ENCODE measurements around the gene RASGEF1C.
"Not testable (repeated sequence)": the region's sequence is repeated elsewhere in the genome, so short reads cannot be mapped to it uniquely, and the experiment has no call there.

The RASGEF1C gene

DNA sequence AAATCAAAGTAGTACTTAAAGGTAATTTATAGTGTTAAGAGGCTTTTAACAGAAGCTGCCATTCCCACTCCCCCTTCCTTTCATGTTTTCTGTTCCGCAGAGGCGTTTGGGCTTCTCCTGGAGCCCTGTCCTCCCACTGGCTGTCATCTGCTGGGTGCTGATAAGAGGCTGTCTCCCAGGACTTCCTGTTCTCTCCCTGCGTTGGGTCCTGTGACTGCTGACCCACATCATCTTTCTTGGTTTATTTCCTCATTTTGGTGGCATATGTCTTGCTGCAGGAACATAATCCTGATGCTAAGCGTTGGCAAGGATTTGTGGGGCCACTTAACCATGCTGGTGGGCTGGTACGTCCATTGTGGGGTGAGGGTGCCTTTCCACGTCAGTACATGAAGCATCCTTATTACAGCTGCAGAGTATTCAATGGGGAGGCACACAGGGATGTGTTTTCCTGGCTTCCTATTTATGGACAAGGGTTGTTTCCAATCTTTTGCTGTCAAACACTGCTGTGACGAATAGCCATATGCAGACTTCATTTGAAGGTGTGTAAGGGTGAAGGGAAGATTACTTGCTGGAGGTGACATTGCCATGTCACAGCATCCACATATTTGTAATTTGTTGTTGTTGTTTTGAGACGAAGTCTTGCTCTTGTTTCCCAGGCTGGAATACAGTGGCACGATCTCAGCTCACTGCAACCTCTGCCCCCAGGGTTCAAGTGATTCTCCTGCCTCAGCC is 115.2 kb downstream of the RASGEF1C start:
- no peak overlapping the region for H3K4me3 Mint-ChIP-seq
- no peak for ATAC-seq (replicated peaks)
- peaks cover 6 to 9% of the 10 kb centered on the region in 2 donors for H3K4me1 Mint-ChIP-seq (ENCODE audit: low read depth in 2 of 2)
- H3K27me3 Mint-ChIP-seq, result peaks cover 15 to 24% of the 10 kb centered on the region in 2 donors
- DNase-seq, result no peak
- H3K27ac Mint-ChIP-seq, result no peak overlapping the region
- H3K36me3 Mint-ChIP-seq (ENCODE audit: insufficient read depth), result peaks cover 6% of the 10 kb centered on the region
- H3K9me3 Mint-ChIP-seq, result no peaks in the 10 kb centered on the region

DNA sequence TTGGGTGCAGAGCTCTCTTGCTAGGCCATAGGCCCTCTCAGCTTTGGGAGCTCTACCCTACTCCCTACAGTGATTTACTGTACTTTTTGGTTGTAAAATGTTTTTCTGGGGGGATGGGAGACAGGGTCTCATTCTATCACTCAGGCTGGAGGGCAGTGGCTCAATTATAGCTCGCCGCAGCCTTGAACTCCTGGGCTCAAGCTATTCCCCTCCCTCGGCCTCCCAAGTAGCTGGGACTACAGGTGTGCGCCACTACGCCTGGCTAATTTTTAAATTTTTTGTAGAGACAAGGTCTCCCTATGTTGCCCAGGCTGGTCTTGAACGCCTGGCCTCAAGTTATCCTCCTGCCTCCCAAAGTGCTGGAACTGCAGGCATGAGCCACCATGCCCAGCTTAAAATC is 115.8 kb downstream of the RASGEF1C start:
- DNase-seq, result no peak
- Mint-ChIP-seq H3K9me3 (no peaks in the 10 kb centered on the region), H3K27me3 (peaks cover 15 to 22% of the 10 kb centered on the region in 2 donors), H3K27ac (no peak overlapping the region), H3K36me3 (ENCODE audit: insufficient read depth) (peaks cover 6% of the 10 kb centered on the region), H3K4me1 (ENCODE audit: low read depth in 2 of 2) (peaks cover 6 to 9% of the 10 kb centered on the region in 2 donors), H3K4me3 (peak overlapping the region; percentile 27)
- ATAC-seq (replicated peaks), result no peak

DNA sequence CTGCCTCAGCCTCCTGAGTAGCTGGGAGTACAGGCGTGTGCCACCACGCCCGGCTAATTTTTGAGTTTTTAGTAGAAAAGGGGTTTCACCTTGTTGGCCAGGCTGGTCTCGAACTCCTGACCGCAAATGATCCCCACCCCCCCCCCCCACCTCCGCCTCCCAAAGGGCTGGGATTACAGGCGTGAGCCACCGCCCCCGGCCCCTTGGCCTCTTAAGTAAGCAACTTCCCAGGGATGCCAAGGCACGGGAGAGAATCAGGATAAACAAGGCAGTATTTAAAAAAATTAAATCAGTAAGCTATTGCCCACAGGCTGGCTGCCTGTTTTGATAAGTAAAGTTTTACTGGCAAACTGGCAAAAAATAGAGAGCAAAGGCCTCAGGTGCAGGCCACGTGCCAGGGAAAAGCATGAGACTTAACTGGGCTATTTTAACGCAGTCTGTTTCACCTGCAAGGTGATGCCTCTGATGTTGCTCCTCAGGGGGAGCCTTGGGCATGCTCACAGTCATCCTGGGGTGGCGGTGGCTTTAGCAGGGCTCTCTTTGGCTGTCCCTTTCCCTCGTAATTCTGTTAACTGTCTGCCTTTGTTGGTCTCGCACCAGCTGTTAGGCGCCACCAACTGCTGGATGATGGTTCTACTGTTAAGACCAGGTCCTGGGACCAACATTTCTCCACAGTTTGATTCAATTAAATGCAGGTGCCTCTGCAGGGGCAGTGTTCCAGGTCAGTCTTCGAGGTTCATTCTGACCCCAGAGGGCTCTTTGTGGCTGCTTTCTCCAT is 118.1 kb downstream of the RASGEF1C start:
- Mint-ChIP-seq H3K36me3 (ENCODE audit: insufficient read depth) (peaks cover 6% of the 10 kb centered on the region), H3K27me3 (peaks cover 7 to 9% of the 10 kb centered on the region in 2 donors), H3K9me3 (no peaks in the 10 kb centered on the region), H3K4me1 (ENCODE audit: low read depth in 2 of 2) (peaks cover 6 to 12% of the 10 kb centered on the region in 2 donors), H3K4me3 (peak overlapping the region; percentile 87 to 90), H3K27ac (peak overlapping the region; percentile 65 to 82)
- DNase-seq, result no peak
- ATAC-seq (replicated peaks), result no peak

DNA sequence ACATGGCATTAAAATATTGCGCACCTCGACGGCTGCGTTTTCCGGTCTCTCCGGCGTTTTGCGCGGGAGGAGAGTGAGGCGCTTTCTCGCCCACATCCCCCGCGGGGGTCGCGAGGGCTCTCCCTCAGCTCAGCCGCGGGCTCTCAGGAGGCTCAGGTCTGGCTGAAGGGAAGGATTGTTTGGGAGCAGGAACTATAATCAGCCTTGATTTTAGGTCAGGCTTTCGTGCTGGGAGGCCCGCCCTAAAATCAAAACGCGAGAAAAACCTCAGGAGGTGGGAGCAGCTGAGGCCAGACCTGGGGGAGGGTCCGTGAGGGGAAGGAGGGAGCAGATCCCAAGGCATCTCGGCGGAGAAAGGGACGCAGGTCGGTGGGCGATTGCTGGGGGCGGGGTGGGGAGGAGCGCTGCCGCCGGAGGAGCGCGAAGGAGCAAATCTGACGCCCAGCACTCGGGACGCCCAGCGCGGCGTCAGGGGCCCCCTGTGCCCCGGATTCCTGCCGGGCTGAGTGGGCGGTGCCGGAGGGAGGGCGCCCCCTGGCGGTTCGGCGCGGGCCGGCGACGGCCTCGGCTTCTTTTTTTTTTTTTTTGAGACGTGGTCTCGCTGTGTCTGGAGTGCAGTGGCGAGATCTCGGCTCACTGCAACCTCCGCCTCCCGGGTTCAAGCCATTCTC is 118.8 kb downstream of the RASGEF1C start:
- H3K9me3 Mint-ChIP-seq, result no peaks in the 10 kb centered on the region
- peaks cover 6% of the 10 kb centered on the region for H3K36me3 Mint-ChIP-seq (ENCODE audit: insufficient read depth)
- peak overlapping the region; percentile 87 to 90 for H3K4me3 Mint-ChIP-seq
- DNase-seq, result peak; percentile 79 to 85 (median 81)
- peaks cover 11 to 15% of the 10 kb centered on the region in 2 donors for H3K4me1 Mint-ChIP-seq (ENCODE audit: low read depth in 2 of 2)
- ATAC-seq (replicated peaks), result peak; percentile 95
- peaks cover 3 to 4% of the 10 kb centered on the region in 2 donors for H3K27me3 Mint-ChIP-seq
- H3K27ac Mint-ChIP-seq, result peak overlapping the region; percentile 38 to 82

DNA sequence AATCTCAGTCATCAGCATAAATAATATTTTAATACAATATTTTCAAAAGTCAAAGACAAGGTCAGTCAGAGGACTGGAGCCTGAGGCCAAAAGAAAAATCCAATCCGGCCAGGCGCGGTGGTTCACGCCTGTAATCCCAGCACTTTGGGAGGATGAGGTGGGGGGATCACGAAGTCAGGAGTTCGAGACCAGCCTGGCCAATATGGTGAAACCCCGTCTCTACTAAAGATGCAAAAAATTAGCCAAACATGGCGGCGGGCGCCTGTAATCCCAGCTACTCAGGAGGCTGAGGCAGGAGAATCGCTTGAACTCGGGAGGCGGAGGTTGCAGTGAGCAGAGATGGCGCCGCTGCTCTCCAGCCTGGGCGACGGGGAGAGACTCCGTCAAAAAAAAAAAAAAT is 119.4 kb downstream of the RASGEF1C start:
- not testable (repeated sequence) for H3K36me3 Mint-ChIP-seq (ENCODE audit: insufficient read depth); H3K9me3 Mint-ChIP-seq; ATAC-seq (replicated peaks); DNase-seq; H3K27me3 Mint-ChIP-seq; H3K27ac Mint-ChIP-seq
- Mint-ChIP-seq H3K4me1 (ENCODE audit: low read depth in 2 of 2) (peaks cover 11 to 14% of the 10 kb centered on the region in 2 donors), H3K4me3 (peak overlapping the region; percentile 87 to 90)

DNA sequence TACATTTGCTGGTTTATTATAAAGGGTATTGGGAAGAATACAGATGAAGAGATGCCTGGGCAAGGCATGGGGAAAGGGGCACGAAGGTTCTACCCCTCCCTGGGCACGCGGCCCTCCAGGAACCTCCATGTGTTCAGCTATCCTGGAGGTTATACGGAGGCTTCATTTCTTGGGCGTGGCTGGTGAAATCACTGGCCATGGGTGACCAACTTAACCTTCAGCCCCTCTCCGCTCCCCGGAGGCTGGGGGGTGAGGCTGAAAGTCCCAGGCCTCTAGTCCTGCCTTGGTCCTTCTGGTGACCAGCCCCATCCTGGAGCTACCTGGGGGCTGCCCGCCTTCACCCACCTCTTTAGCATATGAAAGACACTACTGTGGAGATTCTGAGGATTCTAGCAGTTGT is 120.5 kb downstream of the RASGEF1C start:
- Mint-ChIP-seq H3K36me3 (ENCODE audit: insufficient read depth) (peaks cover 6% of the 10 kb centered on the region), H3K4me1 (ENCODE audit: low read depth in 2 of 2) (peaks cover 11 to 14% of the 10 kb centered on the region in 2 donors), H3K27me3 (peaks cover 0 to 15% of the 10 kb centered on the region in 2 donors), H3K27ac (no peak overlapping the region), H3K4me3 (peak overlapping the region in 1 of 2 donors; percentile 29), H3K9me3 (no peaks in the 10 kb centered on the region)
- no peak for DNase-seq
- ATAC-seq (replicated peaks), result no peak

DNA sequence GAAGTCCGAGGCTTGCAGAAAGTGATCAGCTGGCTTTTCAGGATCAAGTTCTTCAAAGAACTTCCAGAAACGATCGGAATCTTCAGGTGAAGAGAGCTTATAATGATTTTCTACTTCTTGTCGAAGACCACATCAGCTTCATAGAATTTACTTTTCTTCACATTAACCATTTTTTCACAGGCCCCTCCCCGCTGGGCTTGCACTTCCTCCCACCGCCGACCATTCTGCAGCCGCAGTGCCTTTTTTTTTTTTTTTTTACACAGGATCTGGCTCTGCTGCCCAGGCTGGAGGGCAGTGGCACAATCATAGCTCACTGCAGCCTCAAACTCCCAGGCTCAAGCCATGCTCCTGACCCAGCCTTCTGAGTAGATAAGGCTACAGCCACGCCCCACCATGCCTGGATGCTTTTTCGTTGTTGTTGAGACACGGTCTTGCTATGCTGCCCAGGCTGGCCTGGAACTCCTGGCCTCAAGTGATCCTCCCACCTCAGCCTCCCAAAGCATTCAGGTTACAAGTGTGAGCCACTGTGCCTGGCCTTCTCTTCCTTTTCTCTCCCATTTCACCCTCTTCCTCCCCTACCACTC is 122.1 kb downstream of the RASGEF1C start:
- ATAC-seq (replicated peaks) (no peak), DNase-seq (no peak)
- peaks cover 3% of the 10 kb centered on the region for H3K36me3 Mint-ChIP-seq (ENCODE audit: insufficient read depth)
- H3K9me3 Mint-ChIP-seq, result no peaks in the 10 kb centered on the region
- H3K4me3 Mint-ChIP-seq, result peak overlapping the region; percentile 20 to 25
- no peak overlapping the region for H3K27ac Mint-ChIP-seq
- H3K27me3 Mint-ChIP-seq, result peaks cover 7 to 32% of the 10 kb centered on the region in 2 donors
- H3K4me1 Mint-ChIP-seq (ENCODE audit: low read depth in 2 of 2), result peaks cover 11 to 12% of the 10 kb centered on the region in 2 donors

DNA sequence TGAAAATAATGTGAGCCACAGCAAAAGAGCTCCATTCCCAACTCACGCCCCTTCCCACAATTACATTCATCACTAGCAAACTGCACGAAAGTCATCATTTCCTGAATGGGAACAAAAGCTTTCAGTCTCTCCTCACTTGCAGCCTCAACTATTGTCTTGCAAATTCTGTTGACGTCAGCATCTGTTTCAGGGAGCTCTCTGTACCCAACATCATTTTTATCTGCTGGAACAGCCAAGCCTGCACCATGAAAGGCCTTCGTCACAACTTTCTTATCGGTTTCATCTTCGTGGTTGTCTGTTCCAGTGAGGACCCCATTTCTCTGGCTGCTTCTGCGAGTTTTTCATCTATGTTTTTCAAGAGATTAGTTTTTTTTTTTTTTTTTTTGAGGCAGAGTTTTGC is 123.2 kb downstream of the RASGEF1C start:
- peaks cover 3% of the 10 kb centered on the region for H3K36me3 Mint-ChIP-seq (ENCODE audit: insufficient read depth)
- H3K27me3 Mint-ChIP-seq, result peaks cover 18 to 42% of the 10 kb centered on the region in 2 donors
- peak overlapping the region in 1 of 2 donors; percentile 1 for H3K4me3 Mint-ChIP-seq
- H3K27ac Mint-ChIP-seq, result no peak overlapping the region
- peak; percentile 31 for ATAC-seq (replicated peaks)
- no peaks in the 10 kb centered on the region for H3K9me3 Mint-ChIP-seq
- peaks cover 8 to 11% of the 10 kb centered on the region in 2 donors for H3K4me1 Mint-ChIP-seq (ENCODE audit: low read depth in 2 of 2)
- DNase-seq, result no peak

DNA sequence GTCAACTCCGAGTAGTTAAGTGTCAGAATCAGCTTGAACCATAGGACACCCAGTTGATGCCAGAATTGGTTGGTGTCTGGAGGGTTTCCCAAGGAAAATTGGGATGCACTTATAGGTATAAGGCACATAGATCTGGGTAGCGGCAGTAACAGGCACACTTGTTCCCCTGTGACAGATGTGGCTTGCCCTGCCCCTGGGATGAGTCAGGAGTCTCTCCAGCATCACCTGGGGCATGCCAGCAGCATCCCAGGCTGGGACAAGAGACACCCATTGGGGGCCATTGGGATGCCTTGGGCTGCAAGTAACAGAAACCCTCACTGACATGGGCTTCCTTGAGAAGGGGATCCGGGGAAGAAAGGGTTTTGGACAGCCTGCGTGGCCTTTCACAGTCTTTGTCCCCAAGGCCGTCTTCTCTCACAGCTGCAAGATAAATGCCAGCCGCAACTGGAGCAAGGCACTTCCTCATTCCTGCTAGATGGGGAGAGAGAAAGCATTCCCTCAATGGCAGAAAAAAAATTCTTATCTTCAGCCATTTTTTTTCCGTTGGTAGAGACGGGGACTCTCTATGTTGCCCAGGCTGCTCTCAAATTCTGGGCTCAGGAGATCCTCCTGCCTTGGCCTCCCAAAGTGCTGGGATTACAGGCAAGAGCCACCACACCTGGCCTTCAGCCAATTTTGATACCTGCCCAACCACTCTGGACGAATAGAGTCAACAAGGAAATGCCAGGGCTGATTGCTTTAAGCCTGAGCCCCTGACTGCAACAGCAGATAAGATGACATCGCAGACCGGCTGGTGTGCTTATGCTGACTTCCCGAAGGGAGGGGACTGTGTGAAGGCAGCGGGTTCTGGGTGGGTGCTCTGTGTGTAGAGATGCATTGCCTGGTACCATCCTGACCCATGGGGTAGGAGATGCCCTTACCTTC is 124.1 kb downstream of the RASGEF1C start:
- H3K27ac Mint-ChIP-seq, result no peak overlapping the region
- H3K27me3 Mint-ChIP-seq, result peaks cover 27 to 52% of the 10 kb centered on the region in 2 donors
- H3K36me3 Mint-ChIP-seq (ENCODE audit: insufficient read depth), result peaks cover under 1% of the 10 kb centered on the region
- DNase-seq (no peak), ATAC-seq (replicated peaks) (no peak)
- peaks cover 6 to 8% of the 10 kb centered on the region in 2 donors for H3K4me1 Mint-ChIP-seq (ENCODE audit: low read depth in 2 of 2)
- no peaks in the 10 kb centered on the region for H3K9me3 Mint-ChIP-seq
- H3K4me3 Mint-ChIP-seq, result no peak overlapping the region

DNA sequence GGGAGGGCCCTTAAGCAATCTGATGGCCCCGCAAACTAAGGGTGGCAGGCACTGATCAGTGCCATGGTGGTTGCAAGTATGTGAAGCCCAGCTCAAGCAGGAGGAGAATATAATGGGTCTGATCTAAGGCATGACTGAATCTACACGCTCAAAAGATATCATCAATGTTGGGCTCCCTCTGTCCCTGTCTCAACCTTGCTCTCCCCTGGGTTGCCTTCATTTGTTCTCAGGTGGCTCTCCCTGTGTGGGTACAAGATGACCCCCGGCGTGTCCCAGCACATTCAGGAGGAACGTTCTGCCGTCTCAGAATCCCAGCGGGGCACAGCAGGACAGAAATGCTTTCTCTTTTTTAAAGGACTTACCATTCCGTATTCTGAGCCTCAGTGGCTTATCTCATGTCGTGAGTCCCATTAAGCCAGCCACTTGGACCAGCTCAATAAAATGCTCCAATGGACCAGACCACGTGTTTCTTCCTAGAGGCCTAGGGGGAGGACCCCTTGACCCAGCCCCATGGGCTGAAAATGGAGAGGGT is 125.4 kb downstream of the RASGEF1C start:
- H3K36me3 Mint-ChIP-seq (ENCODE audit: insufficient read depth), result no peaks in the 10 kb centered on the region
- no peak overlapping the region for H3K27ac Mint-ChIP-seq
- H3K9me3 Mint-ChIP-seq, result no peaks in the 10 kb centered on the region
- H3K27me3 Mint-ChIP-seq, result peaks cover 39 to 65% of the 10 kb centered on the region in 2 donors
- no peak for DNase-seq
- no peak for ATAC-seq (replicated peaks)
- H3K4me1 Mint-ChIP-seq (ENCODE audit: low read depth in 2 of 2), result peaks cover 5 to 8% of the 10 kb centered on the region in 2 donors
- H3K4me3 Mint-ChIP-seq, result no peak overlapping the region

DNA sequence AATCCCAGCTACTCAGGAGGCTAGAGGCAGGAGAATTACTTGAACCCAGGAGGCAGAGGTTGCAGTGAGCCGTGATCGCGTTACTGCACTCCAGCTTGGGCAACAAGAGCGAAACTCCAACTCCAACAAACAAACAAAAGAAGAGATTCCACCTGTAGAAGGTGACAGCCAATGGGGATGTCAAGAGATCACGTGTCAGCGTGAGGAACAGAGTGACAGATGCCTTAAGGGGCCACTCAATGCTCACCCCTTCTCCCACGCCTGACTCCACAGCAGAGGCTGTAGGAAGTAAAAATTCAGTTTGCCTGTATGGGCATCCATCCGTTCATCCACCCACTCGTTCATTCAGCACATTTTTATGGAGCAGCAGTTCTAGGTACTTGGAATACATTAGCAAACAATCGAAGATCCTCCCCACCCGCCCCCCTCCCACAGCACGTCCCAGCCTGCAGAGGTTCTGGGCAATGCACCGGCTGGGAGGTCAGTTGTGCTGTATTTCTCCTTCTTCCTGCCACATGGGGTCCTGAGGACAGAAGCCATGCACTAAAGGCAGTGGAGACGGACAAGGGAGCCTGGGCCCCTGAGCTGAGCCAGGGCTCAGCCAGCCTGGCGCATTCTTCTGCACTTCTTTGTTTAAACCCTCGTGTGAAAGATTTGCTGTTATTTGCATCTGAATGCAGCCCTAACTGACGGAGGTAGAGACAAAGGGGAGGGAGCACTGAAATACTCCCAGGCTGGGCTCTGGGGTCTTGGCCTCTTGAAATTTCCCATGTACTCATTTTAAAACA is 126.2 kb downstream of the RASGEF1C start:
- ATAC-seq (replicated peaks), result no peak
- no peaks in the 10 kb centered on the region for H3K36me3 Mint-ChIP-seq (ENCODE audit: insufficient read depth)
- H3K27me3 Mint-ChIP-seq, result peaks cover 45 to 73% of the 10 kb centered on the region in 2 donors
- no peaks in the 10 kb centered on the region for H3K9me3 Mint-ChIP-seq
- H3K27ac Mint-ChIP-seq, result no peak overlapping the region
- H3K4me1 Mint-ChIP-seq (ENCODE audit: low read depth in 2 of 2), result peaks cover 5 to 8% of the 10 kb centered on the region in 2 donors
- no peak overlapping the region for H3K4me3 Mint-ChIP-seq
- no peak for DNase-seq
